Skin epidermis (tissue), 12 donors: ENCODE measurements around the gene MPC2.
"Not testable (repeated sequence)": the region's sequence is repeated elsewhere in the genome, so short reads cannot be mapped to it uniquely, and the experiment has no call there.

Experiments used
- H3K27ac ChIP-seq, 21 experiments: fragments of 200-600 bp; sonication (generic) in 11 of 21; one replicate each; pipeline ENCODE4 v1.5.0; 2020; ENCODE audit warnings: mild to moderate bottlenecking in 3 of 21, inconsistent platforms in 2 of 21, moderate library complexity in 2 of 21
- H3K4me3 ChIP-seq, 7 experiments: fragments of 200-600 bp; sonication (generic) in 2 of 7; one replicate each; pipeline ENCODE4 v1.5.0; 2020; ENCODE audit warnings: inconsistent platforms in 2 of 7, mild to moderate bottlenecking in 2 of 7, moderate library complexity in 1 of 7

MPC2 gene

GRCh38 chr1:167869157-167870001 lies 67.5 kb downstream of the MPC2 start:
- H3K4me3 ChIP-seq, H3K27ac ChIP-seq: not testable (repeated sequence)

- not testable (repeated sequence) for H3K27ac ChIP-seq, H3K4me3 ChIP-seq
These were observed 70.0 kb downstream of the MPC2 start for GRCh38 chr1:167866739-167867414.
